ENCODE results near the gene C6orf15.
"Not testable (repeated sequence)": the region's sequence is repeated elsewhere in the genome, so short reads cannot be mapped to it uniquely, and the experiment has no call there.

C6orf15 gene

DNA sequence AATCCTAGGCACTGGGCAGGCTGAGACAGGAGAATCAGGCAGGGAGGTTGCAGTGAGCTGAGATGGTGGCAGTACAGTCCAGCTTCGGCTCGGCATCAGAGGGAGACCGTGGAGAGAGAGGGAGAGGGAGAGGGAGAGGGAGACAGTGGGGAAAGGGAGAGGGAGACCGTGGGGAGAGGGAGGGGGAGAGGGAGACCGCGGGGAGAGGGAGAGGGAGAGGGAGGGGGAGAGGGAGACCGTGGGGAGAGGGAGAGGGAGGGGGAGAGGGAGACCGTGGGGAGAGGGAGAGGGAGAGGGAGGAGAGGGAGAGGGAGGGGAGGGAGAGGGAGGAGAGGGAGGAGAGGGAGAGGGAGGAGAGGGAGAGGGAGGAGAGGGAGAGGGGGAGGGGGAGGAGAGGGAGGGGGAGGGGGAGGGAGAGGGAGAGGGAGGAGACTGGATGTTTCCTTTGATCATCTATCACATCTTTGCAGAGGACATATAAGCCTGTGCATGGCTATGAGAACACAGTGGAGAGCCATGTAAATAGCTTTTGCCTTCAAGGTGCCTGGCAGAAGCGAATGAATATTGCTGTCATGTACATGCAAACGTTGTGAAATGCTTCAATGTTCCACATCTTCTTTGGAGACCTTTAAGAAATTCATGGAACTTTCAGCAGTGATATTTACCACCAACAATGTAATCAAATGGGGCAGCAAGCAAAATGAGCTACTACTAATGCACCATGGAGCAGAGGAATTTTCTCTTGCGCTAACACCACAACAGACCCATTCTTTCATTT, 44.3 kb downstream of the C6orf15 start:
- DNase-seq (ENCODE audit: low read depth): not testable (repeated sequence)

- DNase-seq (ENCODE audit: low read depth): not testable (repeated sequence)
These were observed 45.3 kb downstream of the C6orf15 start for GRCh38 chr6:31067028-31067427.

GRCh38 chr6:31065556-31065955, 46.8 kb downstream of the C6orf15 start:
- no peak for DNase-seq (ENCODE audit: low read depth)

GRCh38 chr6:31063906-31064435, 48.4 kb downstream of the C6orf15 start:
- DNase-seq (ENCODE audit: low read depth): no peak

All from activated T-cell treated with anti-CD3 and anti-CD28 coated beads for 24 hours (primary cell).